Adipocyte (in vitro differentiated cells): ENCODE data around the gene NDUFB11.
A peak's percentile ranks its signal among the peaks of the same experiment; 100 is the strongest.

Experiments used
- DNase-seq: peaks from one replicate; pipeline ENCODE4 v3.0.0-alpha.2; 2015; ENCODE audit warnings: low read depth
- H3K27me3 ChIP-seq: replicated peaks from 2 replicates; pipeline ENCODE4 v1.7.0; 2013; ENCODE audit warnings: mild to moderate bottlenecking, low read length, moderate library complexity; ENCODE audit not compliant: control insufficient read depth, insufficient read depth
- H3K36me3 ChIP-seq: 2 replicates; pipeline ENCODE4 v1.7.0; 2013; ENCODE audit warnings: low read length, mild to moderate bottlenecking, moderate library complexity; ENCODE audit not compliant: control insufficient read depth, insufficient read depth, severe bottlenecking
- H3K4me1 ChIP-seq: 2 replicates; pipeline ENCODE4 v1.7.0; 2013; ENCODE audit warnings: mild to moderate bottlenecking, low read length, moderate library complexity; ENCODE audit not compliant: control insufficient read depth, insufficient read depth
- H3K4me3 ChIP-seq: 2 replicates; pipeline ENCODE4 v1.7.0; 2013; ENCODE audit warnings: mild to moderate bottlenecking, low read length, moderate library complexity
- H3K9ac ChIP-seq: 2 replicates; pipeline ENCODE4 v1.7.0; 2013; ENCODE audit warnings: mild to moderate bottlenecking, low read length, moderate library complexity
- H3K9me3 ChIP-seq: 2 replicates; pipeline ENCODE4 v1.7.0; 2013; ENCODE audit warnings: mild to moderate bottlenecking, low read length, moderate library complexity; ENCODE audit not compliant: control insufficient read depth

NDUFB11 gene

GRCh38 chrX:47182106-47182700, 37.7 kb upstream of the NDUFB11 start:
- H3K27me3 ChIP-seq = peaks cover 11% of the 10 kb centered on the region
- H3K9ac ChIP-seq = no peak overlapping the region
- no peak for DNase-seq
- H3K4me3 ChIP-seq = no peak overlapping the region
- H3K9me3 ChIP-seq = no peaks in the 10 kb centered on the region
- peaks cover 62% of the 10 kb centered on the region for H3K36me3 ChIP-seq
- H3K4me1 ChIP-seq = peaks cover 9% of the 10 kb centered on the region

GRCh38 chrX:47181301-47181700, 36.8 kb upstream of the NDUFB11 start:
- DNase-seq = no peak
- Histone ChIP-seq H3K9ac (no peak overlapping the region), H3K4me3 (no peak overlapping the region), H3K4me1 (peaks cover 9% of the 10 kb centered on the region), H3K36me3 (peaks cover 62% of the 10 kb centered on the region), H3K9me3 (no peaks in the 10 kb centered on the region), H3K27me3 (peaks cover 11% of the 10 kb centered on the region)

- Histone ChIP-seq H3K9me3 (no peaks in the 10 kb centered on the region), H3K9ac (no peak overlapping the region), H3K36me3 (peaks cover 58% of the 10 kb centered on the region), H3K4me1 (peaks cover 9% of the 10 kb centered on the region), H3K4me3 (no peak overlapping the region), H3K27me3 (peaks cover 13% of the 10 kb centered on the region)
- no peak for DNase-seq
Measured at GRCh38 chrX:47180346-47180745, 35.8 kb upstream of the NDUFB11 start.

- Histone ChIP-seq H3K4me3 (no peak overlapping the region), H3K4me1 (peaks cover 9% of the 10 kb centered on the region), H3K27me3 (peaks cover 14% of the 10 kb centered on the region), H3K9ac (no peak overlapping the region), H3K9me3 (no peaks in the 10 kb centered on the region), H3K36me3 (peaks cover 56% of the 10 kb centered on the region)
- no peak for DNase-seq
Measured at GRCh38 chrX:47179928-47180255, 35.4 kb upstream of the NDUFB11 start.

- no peak for DNase-seq
- H3K27me3 ChIP-seq = peaks cover 14% of the 10 kb centered on the region
Measured at GRCh38 chrX:47179221-47179927, 34.9 kb upstream of the NDUFB11 start.

GRCh38 chrX:47178337-47178736, 33.8 kb upstream of the NDUFB11 start:
- H3K4me1 ChIP-seq = peaks cover 9% of the 10 kb centered on the region
- no peak overlapping the region for H3K4me3 ChIP-seq
- no peaks in the 10 kb centered on the region for H3K9me3 ChIP-seq
- peaks cover 14% of the 10 kb centered on the region for H3K27me3 ChIP-seq
- H3K36me3 ChIP-seq = peaks cover 58% of the 10 kb centered on the region
- DNase-seq = no peak
- H3K9ac ChIP-seq = no peak overlapping the region

More at GRCh38 chrX:47179221-47179927, 34.9 kb upstream of the NDUFB11 start:
- Histone ChIP-seq H3K9ac (peak overlapping the region; percentile 32), H3K4me1 (peaks cover 9% of the 10 kb centered on the region), H3K9me3 (no peaks in the 10 kb centered on the region), H3K4me3 (no peak overlapping the region), H3K36me3 (peaks cover 54% of the 10 kb centered on the region)

- Histone ChIP-seq H3K4me1 (peaks cover 9% of the 10 kb centered on the region), H3K4me3 (no peak overlapping the region), H3K9ac (no peak overlapping the region), H3K27me3 (peaks cover 10% of the 10 kb centered on the region), H3K9me3 (no peaks in the 10 kb centered on the region), H3K36me3 (peaks cover 57% of the 10 kb centered on the region)
- DNase-seq = no peak
Measured at GRCh38 chrX:47177079-47177478, 32.6 kb upstream of the NDUFB11 start.

- Histone ChIP-seq H3K4me1 (peaks cover 9% of the 10 kb centered on the region), H3K4me3 (no peak overlapping the region), H3K27me3 (peaks cover 8% of the 10 kb centered on the region), H3K36me3 (peaks cover 52% of the 10 kb centered on the region), H3K9me3 (no peaks in the 10 kb centered on the region), H3K9ac (no peak overlapping the region)
- no peak for DNase-seq
Measured at GRCh38 chrX:47176101-47176740, 31.7 kb upstream of the NDUFB11 start.

GRCh38 chrX:47175588-47175980, 31.1 kb upstream of the NDUFB11 start:
- Histone ChIP-seq H3K4me3 (no peak overlapping the region), H3K9me3 (no peaks in the 10 kb centered on the region), H3K9ac (no peak overlapping the region), H3K36me3 (peaks cover 50% of the 10 kb centered on the region), H3K27me3 (peaks cover 7% of the 10 kb centered on the region), H3K4me1 (peaks cover 11% of the 10 kb centered on the region)
- no peak for DNase-seq

GRCh38 chrX:47174846-47175587, 30.5 kb upstream of the NDUFB11 start:
- H3K9ac ChIP-seq = no peak overlapping the region
- H3K9me3 ChIP-seq = no peaks in the 10 kb centered on the region
- peaks cover 16% of the 10 kb centered on the region for H3K4me1 ChIP-seq
- peaks cover 46% of the 10 kb centered on the region for H3K36me3 ChIP-seq
- H3K27me3 ChIP-seq = peaks cover 7% of the 10 kb centered on the region
- DNase-seq = no peak
- H3K4me3 ChIP-seq = no peak overlapping the region

GRCh38 chrX:47174376-47174775, 29.9 kb upstream of the NDUFB11 start:
- Histone ChIP-seq H3K9me3 (no peaks in the 10 kb centered on the region), H3K4me3 (no peak overlapping the region), H3K27me3 (peaks cover 7% of the 10 kb centered on the region), H3K4me1 (peaks cover 14% of the 10 kb centered on the region), H3K36me3 (peaks cover 51% of the 10 kb centered on the region), H3K9ac (no peak overlapping the region)
- DNase-seq = no peak
